Umbilical cord (tissue), 2 donors: ENCODE data around the gene ARFGAP3. TPM values are rescaled to one million over a fixed set of nuclear protein-coding genes. Genes with fewer than 3 reads are reported as not detected.
"Not testable (repeated sequence)": the region's sequence is repeated elsewhere in the genome, so short reads cannot be mapped to it uniquely, and the experiment has no call there.

Experiments used
- DNase-seq: peaks from one replicate; pipeline ENCODE4 v3.0.0-alpha.2; 2015; ENCODE audit warnings: low spot score
- total RNA-seq: library from RNA; depleted of rRNA; stranded (reverse); fragments of >200 nt; gene quantifications from one replicate; pipeline ENCODE4 v1.2.3, GENCODE V29; 2014; ENCODE audit warnings: low replicate concordance; ENCODE audit not compliant: insufficient read depth

Gene ARFGAP3
- total RNA-seq, 1 donor from 2014 or later: 94.6 TPM

DNA sequence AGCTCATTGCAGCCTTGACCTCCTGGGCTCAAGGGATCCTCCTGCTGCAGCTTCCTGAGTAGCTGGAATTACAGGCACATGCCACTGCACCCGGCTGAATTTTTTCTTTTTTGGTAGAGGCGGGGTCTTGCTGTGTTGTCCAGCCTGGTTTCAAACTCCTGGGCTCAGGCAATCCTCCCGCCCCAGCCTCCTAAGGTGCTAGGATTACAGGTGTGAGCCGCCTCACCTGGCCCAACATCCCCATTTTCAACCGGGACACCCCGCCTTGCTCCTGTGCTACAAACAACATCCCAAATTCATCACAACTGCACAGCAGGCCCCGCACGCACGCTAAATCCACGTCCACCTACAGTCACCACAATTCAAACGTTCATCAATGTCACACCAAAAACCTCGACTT, 61.0 kb downstream of the ARFGAP3 start:
- DNase-seq: no peak

DNA sequence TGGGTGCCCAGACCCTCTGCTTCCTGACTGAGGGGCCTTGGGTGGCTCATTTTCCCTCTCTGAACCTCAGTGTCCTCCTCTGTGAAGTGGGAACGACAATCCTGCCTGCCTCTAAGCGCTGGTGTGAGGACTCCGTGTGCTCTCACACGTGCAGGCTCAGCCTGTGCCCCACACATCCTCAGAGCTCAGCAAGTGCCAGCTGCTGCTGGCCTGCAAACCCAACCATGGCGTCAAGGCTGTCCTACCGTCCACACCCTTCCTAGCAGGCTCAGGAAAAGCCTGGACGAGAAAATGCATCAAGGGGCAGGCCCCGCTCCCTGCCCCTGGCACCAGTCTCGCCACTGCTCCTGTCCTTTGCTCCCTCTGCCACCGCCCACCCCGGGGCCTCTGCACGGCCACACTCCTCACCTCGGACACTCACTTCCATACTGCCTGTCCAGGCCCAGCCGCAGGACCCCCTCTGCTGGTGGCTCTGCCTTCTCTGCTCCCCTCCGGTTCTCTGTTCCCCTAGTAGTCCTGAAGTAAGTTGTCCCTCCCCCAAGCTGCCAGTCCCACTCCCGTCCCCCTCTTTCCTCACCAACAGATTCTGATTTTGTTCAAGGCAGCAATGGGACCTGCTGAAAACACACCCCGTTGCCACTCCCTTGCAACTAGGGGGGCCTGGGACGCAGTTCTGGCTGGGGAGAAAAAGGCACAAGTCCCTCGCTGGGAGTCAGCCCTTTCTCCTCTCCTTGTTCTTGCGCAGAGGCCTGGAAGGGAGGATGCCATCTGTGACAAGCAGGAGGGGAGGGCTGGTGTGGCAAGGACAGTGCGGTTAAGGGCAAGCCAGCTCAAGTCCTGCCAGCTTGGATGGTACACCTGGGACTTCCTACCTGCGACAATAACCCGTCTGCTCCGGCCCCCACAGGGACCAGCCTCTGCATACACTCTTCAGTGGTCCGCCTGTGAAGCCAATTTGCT, 62.2 kb downstream of the ARFGAP3 start:
- DNase-seq: no peak

DNA sequence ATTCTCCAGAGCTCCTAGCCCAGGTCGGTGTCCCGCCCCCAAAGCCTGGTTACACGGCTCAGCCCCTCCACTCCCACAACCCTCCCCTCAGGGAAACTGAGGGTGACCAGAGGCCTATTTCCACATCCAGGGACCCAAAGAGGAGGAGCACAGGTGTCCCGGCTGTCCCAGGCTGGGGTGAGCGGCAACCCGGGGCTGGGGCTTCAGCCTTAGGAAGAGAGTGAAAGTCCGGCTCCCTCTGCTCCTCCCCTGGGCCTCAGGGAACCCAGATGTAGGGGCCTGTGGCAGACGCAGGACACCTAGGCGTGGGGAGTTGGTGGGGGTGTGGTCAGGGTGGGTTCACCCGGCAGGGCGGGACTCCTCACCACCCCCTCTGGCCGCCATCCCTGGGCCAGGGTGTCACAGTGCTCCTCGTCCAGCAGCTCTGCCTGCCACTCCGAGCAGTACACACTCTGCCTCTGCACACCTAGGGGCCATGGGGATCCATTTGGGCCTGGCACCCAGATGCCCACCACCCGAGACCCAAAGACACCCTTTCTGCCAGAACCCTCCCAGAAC, 63.1 kb downstream of the ARFGAP3 start:
- no peak for DNase-seq

DNA sequence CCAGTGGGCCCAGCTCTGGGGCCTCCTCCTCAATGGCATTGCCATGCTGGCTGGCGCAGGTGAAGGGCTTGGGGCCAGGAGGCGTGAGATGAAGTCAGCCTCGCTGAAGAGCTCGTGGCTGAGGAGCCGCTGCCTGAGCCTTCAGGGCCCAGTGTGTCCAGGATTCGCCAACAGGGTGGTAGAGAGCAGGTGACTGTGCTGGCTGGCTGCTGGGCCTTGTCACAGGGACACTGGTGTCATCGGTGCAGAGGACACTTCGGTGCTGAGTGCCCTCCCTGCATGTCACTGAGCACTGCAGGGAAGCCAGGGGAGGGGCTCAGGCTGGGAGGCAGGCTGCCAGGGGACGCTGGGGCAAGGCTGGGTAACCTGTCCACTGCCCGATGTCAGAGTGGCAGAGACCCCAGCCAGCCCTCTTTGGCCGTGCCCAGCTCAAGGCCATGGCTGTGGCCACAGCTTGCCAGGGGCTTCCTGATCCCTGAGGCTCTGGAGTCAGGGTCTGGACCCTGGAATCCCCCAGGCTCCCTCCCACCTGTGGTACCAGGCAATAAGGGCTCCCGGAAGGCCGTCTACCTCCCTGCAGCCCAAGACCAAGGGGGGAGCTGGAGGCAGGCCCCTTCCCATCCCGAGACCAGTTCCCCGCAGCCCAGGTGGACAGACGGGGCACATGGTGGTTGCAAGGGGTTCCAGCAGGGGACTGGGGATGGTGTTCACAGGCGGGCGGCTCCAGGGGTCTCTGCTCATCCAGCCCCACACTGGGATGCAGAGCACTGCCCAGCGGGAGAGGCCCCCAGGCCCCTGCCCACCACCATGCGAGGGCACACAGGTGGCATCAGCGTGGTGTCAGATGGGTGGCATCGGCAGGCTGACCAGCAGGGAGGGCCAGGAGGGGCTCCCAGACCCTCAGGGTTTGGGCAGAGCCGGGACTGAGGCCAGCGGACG, 63.9 kb downstream of the ARFGAP3 start:
- no peak for DNase-seq

DNA sequence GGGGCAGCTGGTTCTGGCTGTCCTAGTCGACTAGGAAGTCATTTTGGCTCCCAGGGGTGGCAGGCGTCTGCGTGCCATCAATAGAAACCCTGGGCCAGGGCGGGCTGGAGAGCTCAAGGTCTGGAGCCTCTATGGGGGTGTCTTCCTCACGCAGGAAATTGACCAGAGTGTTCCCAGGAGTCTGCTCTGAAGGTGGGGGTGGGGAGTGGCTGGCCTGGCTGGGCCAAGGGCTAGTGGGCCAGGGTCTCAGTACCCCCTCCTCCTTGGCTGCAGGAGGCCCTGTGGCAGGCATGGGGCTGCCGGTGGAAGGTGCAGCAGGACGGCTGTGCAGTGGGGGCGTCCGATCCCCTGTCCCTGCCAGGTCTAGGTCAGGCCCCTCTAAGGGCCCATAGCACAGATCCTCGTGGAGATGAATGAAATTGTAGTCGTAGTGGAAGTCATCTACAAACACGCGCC, 64.6 kb downstream of the ARFGAP3 start:
- no peak for DNase-seq

DNA sequence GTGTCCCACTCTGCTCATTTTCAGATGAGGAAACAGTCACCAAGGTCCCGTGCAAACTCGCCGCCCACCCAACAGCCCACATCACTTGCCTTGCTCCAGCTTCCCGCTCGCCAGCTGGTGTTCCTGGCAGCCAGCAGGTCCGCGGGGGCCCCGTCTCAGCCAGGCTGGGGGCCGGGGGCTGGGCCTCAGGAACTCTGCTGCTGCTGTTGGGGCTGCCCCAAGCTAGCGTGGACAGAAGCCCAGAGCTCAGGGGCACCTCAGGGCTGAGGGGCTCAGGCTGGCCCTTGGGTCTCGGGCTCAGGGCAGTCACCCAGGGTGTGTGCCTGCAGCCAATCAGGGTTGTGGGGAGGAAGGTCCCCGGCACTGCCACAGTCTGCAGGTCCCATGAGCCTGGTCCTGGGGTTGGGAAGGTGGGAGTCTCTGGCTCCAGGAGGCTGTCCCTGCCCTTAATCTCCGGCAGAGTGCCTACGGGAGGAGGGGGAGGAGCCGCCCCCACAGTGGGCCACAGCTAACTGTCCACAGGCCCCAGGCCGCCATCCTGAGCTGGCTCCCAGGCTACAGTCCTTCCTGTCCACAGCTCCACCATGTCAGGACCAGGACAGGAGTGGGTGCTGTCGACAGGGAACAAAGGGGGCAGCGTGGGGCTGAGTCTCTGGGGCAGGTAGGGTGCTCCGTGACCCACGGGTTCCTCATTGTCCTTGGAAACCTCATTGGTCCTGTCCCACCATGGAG, 65.2 kb downstream of the ARFGAP3 start:
- no peak for DNase-seq

DNA sequence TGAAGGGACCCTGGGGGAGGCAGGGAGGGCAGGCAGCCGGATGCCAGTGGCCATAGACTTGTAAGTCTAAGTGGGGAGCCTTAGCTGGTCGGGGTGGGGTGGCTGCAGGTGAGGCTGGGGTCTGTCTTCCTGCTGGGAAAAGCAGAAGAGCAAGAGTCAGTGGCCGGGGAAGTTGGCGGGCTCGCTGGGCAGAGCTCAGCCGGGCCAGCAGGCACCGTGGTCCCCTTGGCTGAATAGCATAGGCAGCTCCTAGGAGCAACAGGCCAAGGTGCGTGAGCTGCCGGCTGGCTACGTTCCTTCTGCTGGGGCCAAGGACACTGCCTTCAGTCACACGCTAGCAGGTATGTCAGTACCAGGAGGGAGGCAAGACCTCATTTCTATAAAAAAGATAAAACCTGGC, 68.6 kb downstream of the ARFGAP3 start:
- no peak for DNase-seq

DNA sequence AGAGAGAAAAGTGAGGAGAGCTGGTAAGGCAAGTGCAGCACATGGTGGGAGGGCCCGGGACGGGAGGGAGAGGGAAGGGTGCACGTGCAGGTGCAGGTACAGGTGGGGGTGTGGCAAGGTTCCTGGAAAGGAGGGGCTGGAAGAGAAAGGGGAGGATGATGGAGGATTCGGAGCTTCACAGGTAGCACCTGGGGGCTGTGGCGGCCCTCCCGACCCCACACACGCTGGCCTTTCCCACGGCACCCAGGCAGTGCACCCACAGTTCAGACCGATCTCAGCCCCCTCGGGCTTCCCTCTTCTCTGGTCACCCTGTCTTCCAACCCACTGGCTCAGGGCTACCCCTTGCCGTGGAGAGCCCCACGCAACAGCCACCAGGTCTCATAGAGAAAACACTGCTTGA, 69.1 kb downstream of the ARFGAP3 start:
- DNase-seq: no peak

DNA sequence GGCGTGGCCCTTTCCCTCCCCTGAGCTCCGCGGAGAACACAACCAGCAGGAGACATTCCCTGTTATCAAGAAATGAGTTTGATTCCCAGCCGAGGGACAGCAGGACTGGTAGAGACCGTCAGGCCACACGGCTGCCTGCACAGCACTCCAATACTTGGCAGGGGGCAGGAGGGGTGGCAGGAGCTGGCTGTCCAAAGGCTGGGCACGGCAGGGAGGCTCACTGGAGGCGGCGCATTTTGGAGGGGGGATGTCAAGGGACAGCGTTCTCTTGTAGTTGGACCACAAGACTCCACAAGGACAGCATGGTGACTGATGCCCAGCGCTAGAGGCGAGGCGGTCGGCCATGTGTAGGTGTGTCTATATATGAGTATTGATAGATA, 69.7 kb downstream of the ARFGAP3 start:
- no peak for DNase-seq

DNA sequence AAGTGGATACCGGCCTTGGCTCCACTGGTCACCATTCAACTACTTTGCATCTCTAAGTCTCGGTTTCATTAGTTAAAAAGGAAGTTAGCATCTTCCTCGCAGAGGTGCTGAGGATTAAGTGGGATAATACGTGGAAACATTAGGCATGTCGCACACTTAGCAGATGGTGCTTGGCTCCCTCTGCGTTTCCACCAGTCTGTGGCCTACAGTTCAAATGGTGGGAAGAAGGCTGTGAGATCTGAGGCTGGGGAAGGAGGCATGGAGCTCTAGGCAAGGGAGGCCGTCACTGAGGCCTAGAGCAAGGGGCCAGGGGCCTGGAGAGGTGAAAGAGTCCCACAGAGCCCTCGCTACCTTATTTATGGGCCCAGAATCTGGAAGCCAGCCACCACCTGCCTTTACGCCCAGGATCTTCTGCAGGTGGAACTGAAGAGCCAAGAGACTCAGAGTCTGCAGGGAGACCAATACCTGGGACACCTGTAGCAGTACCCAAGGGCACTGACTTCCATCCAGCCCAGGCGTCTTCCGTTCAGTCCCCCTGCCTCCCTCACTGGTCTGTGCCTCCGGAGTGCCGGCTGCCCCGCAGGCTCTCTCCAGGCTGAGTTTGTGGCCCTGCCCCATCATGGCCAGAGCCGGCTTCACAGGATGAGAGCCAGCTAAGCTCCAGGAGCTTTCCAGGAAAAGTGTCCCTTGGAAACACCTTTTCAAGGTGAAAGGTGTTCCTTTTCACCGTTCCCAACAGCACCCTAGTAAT, 70.3 kb downstream of the ARFGAP3 start:
- DNase-seq: no peak

DNA sequence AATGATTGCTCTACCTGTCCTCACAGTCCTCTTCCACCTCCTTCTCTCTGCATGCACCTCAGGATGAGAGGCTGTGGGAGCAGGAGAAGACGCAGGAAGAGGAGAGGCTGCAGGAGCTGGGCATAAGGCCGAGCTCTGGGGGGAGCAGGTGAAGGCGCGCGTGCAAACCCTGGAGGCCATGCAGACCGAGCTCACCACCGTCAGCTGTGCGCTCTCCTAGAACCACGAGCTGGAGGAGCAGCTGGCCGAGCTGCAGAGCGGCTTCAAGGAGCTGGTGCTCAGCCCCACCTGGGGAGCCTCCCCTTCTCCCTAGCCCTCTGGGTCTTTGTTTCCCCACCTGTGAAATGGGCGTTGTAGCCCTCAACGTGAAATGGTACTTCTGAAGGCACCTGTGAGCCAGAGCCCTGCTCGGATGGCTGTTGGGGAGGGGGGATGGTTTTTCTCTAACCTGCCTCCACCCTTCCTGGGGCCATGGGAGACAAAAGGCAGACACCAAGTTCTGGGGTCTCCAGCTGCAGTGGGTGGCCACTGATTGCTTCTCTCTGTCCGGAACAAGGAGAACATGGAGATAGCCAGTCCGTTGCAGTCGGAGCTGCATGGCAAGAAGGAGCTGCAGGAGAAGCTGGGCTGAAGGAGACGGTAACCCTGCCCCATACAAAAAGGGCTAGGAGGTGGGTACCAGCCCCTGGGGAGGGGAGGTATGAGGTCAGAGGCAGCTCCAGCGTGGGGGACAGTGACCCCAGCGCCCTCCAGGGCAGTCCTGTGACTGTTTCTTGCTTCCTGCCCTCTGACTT, 71.2 kb downstream of the ARFGAP3 start:
- no peak for DNase-seq

DNA sequence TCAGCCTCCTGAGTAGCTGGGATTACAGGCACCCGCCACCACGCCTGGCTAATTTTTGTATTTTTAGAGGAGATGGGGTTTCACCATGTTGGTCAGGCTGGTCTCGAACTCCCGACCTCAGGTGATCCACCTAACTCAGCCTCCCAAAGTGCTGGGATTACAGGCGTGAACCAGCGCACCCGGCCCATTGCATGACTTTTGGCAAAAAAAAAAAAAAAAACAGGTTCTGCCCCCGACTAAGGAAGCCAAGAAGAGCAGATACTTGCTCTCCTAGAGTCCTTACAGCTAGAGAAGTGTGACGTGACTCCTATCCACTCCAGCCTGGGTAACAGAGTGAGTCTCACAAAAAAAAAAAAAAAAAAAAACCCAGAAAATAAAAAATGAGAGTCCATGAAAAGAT, 74.8 kb downstream of the ARFGAP3 start:
- not testable (repeated sequence) for DNase-seq

DNA sequence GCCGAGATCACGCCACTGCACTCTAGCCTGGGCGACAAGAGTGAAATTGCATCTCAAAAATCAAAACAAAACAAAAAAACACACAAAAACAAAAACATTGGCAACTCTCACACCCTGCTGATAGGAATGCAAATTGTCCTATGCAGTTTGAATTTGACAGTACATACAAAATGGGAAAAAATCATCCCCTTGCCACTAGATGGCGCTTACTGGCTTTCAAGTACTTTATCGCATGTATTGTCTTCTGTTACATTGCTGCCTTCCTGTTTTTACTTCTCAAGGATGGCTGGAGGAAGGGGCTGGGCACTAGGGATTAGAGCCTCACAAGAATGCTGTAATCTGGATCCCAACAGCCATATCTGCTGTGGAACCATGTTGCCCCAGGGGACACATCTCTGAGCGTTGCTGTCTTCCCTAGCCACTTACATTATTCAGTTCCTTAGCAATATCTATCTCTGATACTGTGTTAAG, 77.0 kb downstream of the ARFGAP3 start:
- peak; percentile 92 for DNase-seq

DNA sequence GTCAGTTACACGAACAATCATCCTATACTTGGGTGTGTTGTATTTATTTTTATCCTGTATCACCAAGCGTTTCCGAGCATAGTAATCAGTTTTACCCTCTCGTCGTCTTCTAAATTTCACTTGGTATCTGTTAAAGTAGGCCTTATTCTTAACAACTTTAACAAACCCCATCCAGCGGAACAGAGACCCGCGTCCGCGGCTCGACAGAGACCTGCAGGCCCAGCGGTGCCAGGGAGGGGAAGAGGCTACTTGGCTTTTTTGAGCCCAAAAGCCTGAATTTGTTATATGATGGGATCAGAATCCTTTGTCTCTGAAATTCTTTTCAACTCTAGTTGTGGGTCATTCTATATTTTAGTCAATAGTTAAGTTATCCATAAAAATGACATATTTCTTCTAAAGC, 79.9 kb downstream of the ARFGAP3 start:
- no peak for DNase-seq

DNA sequence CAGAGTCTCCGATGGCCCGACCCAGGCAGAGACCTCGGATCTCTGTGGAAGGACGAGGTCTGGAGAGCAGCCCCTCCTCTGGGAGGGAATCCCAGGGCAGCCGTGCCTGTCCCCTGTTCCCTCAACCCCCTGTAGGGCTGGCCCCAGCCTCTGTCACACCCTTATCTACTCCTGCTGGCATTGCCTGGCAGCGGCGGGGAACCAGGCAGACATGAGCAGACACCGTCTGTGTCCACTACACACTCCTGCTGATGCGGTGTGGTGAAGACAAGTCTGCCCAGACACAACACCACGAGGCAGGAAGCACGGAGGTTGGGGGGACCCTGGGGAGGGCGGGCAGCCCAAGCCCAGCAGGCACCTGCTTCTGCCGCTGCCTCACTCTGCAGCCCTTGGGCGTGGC, 83.9 kb downstream of the ARFGAP3 start:
- no peak for DNase-seq

DNA sequence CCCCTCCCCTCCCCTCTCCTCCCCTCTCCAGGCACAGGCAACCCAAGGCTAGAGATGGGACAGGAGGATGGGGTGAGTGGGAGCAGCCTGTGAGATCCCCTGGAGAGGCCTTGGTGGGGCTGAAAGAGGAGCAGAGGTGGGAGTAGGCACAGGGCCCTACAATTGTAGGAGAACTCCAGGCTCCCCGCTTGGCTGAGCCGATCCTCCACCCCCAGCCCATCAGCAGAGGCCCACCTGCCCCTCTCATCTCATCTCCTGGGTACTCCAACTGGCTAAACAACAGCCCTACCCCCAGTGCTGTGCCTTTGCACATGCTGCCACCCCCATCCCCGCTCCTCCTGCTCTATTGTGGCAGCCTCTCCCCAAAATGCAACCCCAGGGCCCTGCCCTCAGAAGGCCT, 84.4 kb downstream of the ARFGAP3 start:
- DNase-seq: no peak

DNA sequence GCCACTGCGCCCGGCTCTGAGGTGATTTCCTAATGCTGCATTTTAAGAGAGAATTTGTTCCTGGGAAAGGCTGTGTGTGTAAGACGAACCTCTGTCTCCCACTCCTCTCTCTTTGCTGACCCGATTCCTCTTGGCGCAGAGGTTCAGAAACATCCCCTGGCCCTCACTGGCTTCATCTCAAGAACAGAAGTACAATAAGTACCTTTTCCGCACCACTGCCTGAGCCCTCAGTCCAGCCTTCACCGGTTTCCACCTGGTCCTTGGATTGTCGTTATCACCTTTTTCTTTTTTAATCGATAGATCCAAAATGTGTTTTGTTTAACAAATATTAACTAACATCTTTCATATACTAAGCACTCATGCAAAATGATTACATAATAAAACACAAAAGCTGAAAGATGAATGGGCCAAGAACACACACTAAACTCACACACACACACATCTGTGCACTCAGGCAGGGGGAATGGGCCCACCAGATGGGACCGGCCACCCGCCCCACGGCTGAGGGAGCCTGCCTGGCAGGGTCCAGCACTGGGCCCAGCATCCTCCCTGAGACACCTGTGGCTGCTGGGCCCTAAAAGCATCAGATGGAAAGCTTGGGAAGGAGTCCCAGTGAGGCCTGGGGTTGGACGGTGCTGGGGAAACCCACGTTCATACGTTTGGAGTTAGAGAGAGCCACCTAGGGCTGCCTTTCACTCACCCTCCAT, 86.0 kb downstream of the ARFGAP3 start:
- no peak for DNase-seq

DNA sequence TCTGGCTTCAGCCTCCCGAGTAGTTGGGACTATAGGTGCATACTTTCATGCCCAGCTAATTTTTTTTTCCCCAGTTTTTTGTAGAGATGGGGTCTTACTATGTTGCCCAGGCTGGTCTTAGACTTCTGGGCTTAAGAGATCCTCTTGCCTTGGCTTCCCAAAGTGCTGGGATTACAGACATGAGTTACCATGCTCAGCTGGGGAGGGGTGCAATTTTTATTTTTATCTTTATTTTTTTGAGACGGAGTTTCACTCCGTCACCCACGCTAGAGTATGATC, 86.7 kb downstream of the ARFGAP3 start:
- no peak for DNase-seq
